ENCODE measurements around the gene WNT11. TPM values are rescaled to one million over a fixed set of nuclear protein-coding genes. Genes with fewer than 3 reads are reported as not detected.

The WNT11 gene
- total RNA-seq, 1 donor from 2014 or later: not detected

GRCh38 chr11:76159303-76159937 is 46.9 kb downstream of the WNT11 start:
- no peak overlapping the region for H3K4me3 ChIP-seq (ENCODE audit: low read depth, low read length)
- no peak for DNase-seq (ENCODE audit: low read depth)
- TF ChIP-seq CTCF (conservative IDR thresholded peaks at IDR 0.05; ENCODE audit: low read depth, low read length): no peak

- no peak for TF ChIP-seq CTCF (conservative IDR thresholded peaks at IDR 0.05; ENCODE audit: low read depth, low read length)
- no peak for DNase-seq (ENCODE audit: low read depth)
- no peak overlapping the region for H3K4me3 ChIP-seq (ENCODE audit: low read depth, low read length)
Observed at GRCh38 chr11:76158394-76159302, 47.7 kb downstream of the WNT11 start.

GRCh38 chr11:76157891-76158290 is 48.4 kb downstream of the WNT11 start:
- no peak for TF ChIP-seq CTCF (conservative IDR thresholded peaks at IDR 0.05; ENCODE audit: low read depth, low read length)
- DNase-seq (ENCODE audit: low read depth): no peak
- no peak overlapping the region for H3K4me3 ChIP-seq (ENCODE audit: low read depth, low read length)

GRCh38 chr11:76156971-76157427 is 49.3 kb downstream of the WNT11 start:
- DNase-seq (ENCODE audit: low read depth): no peak
- no peak for TF ChIP-seq CTCF (conservative IDR thresholded peaks at IDR 0.05; ENCODE audit: low read depth, low read length)

GRCh38 chr11:76155500-76156227 is 50.6 kb downstream of the WNT11 start:
- no peak overlapping the region for H3K4me3 ChIP-seq (ENCODE audit: low read depth, low read length)
- no peak for TF ChIP-seq CTCF (conservative IDR thresholded peaks at IDR 0.05; ENCODE audit: low read depth, low read length)
- no peak for DNase-seq (ENCODE audit: low read depth)

More at GRCh38 chr11:76156971-76157427, 49.3 kb downstream of the WNT11 start:
- no peak overlapping the region for H3K4me3 ChIP-seq (ENCODE audit: low read depth, low read length)

- no peak for DNase-seq (ENCODE audit: low read depth)
- H3K4me3 ChIP-seq (ENCODE audit: low read depth, low read length): no peak overlapping the region
- TF ChIP-seq CTCF (conservative IDR thresholded peaks at IDR 0.05; ENCODE audit: low read depth, low read length): no peak
Observed at GRCh38 chr11:76153571-76153923, 52.8 kb downstream of the WNT11 start.

Data from epithelial cell of proximal tubule (primary cell).